Measurements from ENCODE around the gene NRK.
A peak's percentile ranks its signal among the peaks of the same experiment; 100 is the strongest.
"Not testable (repeated sequence)": the region's sequence is repeated elsewhere in the genome, so short reads cannot be mapped to it uniquely, and the experiment has no call there.

The NRK gene

GRCh38 chrX:105822138-105823091 lies at the start of gene NRK:
Gene NRK (plus strand): TSS chrX:105822539. CDS start chrX:105822846, 307 bp downstream.
- no peak for DNase-seq (ENCODE audit: low spot score)

GRCh38 chrX:105773801-105774200 lies 48.5 kb upstream of the NRK start:
- DNase-seq (ENCODE audit: low spot score): no peak

- no peak for DNase-seq (ENCODE audit: low spot score)
Observed at GRCh38 chrX:105775679-105776078, 46.7 kb upstream of the NRK start.

- DNase-seq (ENCODE audit: low spot score): no peak
Observed at GRCh38 chrX:105781804-105782203, 40.5 kb upstream of the NRK start.

- not testable (repeated sequence) for DNase-seq (ENCODE audit: low spot score)
Observed at GRCh38 chrX:105796877-105797276, 25.5 kb upstream of the NRK start.

GRCh38 chrX:105803891-105804290 lies 18.4 kb upstream of the NRK start:
- DNase-seq (ENCODE audit: low spot score): no peak

DNA sequence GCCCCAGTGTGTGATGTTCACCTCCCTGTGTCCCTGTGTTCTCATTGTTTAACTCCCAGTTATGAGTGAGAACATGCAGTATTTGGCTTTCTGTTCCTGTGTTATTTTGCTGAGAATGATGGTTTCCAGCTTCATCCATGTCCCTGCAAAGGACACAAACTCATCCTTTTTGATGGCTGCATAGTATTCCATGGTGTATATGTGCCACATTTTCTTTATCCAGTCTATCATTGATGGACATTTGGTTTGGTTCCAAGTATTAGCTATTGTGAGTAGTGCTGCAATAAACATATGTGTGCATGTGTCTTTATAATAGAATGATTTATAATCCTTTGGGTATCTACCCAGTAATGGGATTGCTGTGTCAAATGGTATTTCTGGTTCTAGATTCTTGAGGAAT lies 16.7 kb upstream of the NRK start:
- DNase-seq (ENCODE audit: low spot score): not testable (repeated sequence)

DNA sequence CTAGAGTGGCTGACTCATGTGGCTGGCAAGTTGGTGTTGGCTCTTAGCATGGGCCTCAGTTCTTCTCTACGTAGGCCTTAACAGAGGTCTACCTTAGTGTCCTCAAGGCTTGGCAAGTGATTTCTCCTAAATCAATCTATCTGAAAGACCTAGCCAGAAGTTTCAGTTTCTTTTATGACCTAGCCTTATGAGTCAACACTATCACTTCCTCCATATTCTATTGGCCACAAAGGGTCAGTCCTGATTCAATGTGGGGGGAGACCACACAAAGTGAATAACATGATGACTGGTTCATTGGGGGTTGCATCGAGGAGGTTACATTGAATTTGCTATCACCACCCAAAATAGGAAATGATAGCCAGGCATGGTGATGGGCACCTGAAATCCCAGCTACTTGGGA lies 5.8 kb upstream of the NRK start:
- DNase-seq (ENCODE audit: low spot score): no peak

GRCh38 chrX:105820247-105820646 lies 2.1 kb upstream of the NRK start:
- DNase-seq (ENCODE audit: low spot score): no peak

DNA sequence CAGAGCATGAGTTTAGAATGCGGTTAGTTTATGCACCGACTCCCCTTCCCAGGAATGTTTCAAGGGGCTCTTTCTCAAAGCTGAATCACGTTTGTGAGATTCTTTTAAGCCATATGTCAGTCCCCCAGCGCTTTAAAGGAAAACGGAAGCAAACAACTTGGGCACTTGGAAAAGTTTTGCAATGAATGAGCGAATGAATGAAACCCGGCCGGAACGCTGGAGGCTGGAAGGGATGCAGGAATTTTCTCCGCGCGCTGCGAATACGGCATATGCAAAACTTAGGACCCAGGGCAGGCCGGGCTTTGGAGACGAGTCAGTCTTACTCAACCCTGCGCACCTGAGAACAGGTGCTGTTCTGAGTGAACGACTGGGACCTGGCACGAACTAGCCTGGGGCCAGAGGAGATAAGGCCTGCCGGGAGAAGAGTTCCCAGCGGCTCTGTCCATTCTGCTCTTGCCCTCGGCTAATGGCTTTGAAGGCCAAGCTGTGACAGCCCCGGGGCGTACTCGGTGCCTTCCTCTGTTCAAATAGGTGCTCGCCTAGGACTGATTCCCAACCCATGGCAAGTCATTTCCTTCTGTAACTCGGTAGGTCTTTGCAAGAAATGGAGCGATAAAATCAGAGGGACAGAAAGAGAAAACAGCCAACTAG lies 743 bp upstream of the NRK start:
- no peak for DNase-seq (ENCODE audit: low spot score)

- no peak for DNase-seq (ENCODE audit: low spot score)
Observed at GRCh38 chrX:105823092-105823455, 735 bp downstream of the NRK start.

DNA sequence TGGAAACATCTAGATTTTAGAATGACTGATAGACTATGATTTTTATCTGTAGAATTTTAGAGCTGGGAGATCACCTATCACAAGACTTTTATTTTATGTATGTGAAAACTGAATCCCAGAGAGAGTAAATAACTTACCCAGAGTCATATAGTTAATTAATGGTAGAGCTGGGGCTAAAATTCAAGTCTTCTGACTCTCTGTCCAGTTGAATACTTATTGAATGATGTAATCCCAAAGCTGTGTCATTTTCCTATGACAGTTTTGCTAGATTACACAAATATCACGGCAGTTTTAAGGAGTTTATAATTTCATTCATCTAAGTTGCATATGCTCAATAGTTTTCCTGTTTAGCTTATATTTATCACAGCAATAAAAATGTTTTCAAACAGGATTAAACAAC lies 6.7 kb downstream of the NRK start:
- no peak for DNase-seq (ENCODE audit: low spot score)

DNA sequence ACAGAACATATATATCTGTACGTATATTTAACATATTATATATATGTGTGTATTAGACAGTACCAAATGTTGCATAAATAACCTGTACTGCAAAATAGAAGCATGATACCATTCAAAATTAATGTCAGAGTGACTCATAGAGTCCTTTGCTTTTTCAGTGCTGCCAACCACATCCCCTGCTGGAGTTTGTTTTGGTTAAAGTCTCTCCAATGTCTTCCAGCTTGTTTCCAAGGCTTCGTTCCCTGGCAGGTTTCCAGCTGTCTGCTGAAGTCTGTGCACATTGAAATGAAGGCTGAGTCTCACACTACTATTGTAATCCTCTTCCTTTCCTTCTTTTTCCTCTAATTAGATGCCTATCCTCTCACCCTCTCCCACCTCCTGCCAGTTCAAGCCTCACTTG lies 14.9 kb downstream of the NRK start:
- peak; percentile 48 for DNase-seq (ENCODE audit: low spot score)

DNA sequence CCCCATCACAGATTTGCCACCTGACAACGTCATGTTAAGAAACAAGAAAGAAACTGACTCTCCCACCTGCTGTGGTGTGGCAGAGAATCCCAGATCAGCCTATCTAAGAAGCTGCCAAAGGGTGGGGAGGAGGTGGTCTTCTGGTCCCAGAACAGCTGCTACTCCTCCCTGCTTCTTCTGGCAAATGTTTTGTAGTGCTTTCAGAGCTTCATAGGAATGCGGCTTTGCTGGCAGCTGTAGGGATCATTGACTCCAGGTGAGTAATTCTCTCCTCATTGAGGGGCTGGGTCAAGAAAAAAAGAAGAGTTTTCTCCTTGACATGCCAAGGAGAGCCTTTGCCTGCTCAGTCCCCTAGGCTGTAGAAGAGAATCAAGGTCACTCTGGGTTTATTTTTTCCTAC lies 23.3 kb downstream of the NRK start:
- no peak for DNase-seq (ENCODE audit: low spot score)

- not testable (repeated sequence) for DNase-seq (ENCODE audit: low spot score)
Observed at GRCh38 chrX:105850100-105850499, 27.8 kb downstream of the NRK start.

- DNase-seq (ENCODE audit: low spot score): no peak
Observed at GRCh38 chrX:105865709-105866108, 43.4 kb downstream of the NRK start.

DNA sequence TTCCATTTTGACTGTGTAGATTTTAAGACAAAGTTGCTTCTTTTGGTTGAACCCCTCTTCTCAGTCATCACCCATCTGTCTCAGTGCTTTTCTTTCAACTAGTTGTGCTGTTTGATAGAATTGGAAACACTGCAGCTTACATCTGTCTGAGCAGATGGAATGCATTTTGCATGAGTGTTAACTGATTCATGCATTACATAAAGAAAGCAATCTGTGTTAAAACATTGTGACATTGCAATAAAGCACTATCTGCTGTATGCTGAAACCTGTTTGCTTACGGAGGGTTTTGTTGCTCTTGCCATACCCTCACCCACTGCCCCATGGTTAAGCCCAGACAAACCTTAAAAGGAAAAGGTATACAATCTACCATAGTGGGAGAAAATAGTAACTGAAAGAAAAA lies 47.4 kb downstream of the NRK start:
- DNase-seq (ENCODE audit: low spot score): peak; percentile 19

- no peak for DNase-seq (ENCODE audit: low spot score)
Observed at GRCh38 chrX:105870445-105870844, 48.1 kb downstream of the NRK start.

- no peak for DNase-seq (ENCODE audit: low spot score)
Observed at GRCh38 chrX:105872941-105873340, 50.6 kb downstream of the NRK start.

DNA sequence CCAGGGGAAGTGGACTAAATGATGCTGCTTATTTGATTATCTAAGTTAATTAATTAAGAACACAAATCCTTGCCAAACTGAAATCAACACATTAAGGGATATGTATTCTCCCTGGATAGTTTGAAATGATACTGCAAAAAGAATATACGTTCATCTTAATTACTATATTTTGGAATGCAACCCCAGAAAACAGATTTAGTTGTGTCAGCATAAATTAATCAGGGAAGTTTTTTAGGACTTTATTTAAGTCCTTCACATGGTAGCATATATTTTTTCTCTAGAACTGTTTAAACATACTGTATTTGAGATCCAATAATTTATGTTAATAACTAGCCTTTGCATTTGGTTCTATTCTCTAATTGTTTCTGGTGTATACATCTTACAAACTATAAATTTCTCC lies 52.5 kb downstream of the NRK start:
- no peak for DNase-seq (ENCODE audit: low spot score)

GRCh38 chrX:105876658-105877057 lies 54.3 kb downstream of the NRK start:
- no peak for DNase-seq (ENCODE audit: low spot score)

- DNase-seq (ENCODE audit: low spot score): no peak
Observed at GRCh38 chrX:105880491-105880890, 58.2 kb downstream of the NRK start.

DNA sequence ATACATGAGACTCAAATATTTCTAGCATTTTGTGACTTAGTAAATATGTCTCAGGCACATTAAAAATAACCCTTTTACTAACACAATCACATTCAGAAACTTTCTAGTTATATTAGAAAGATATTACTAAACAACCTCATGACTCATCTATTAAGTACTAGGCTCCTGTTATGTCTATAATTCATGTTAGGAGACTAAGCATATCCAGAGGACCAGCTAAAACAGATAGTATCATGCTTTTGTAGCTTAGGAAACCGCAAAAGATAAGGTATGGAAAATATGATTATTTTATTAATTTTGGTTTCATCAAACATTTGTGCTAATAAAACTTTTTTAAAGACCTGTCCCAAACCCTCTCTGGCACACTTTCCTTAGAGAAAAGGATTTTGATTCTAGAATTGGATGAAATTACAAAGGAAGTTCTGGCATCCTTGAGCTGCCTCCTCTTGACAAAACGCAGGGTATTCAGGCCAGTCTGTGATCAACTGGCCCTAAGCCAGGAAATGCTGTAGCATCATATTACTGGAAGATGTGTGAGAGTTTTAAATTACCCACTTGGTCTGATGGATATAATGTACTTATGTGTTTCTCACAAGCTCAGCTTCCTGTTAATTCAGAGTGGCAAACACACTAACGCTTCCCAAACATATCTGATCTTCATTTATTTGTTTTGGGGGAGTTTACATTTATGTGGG lies 60.4 kb downstream of the NRK start:
- DNase-seq (ENCODE audit: low spot score): no peak

Data from Ammon's horn (tissue), 1 donor.